Parathyroid adenoma (tissue), 2 donors: ENCODE measurements around the gene FASTKD2.

Source experiments
- H2AFZ ChIP-seq: fragments of 300-600 bp; sonication (generic); one replicate; pipeline ENCODE4 v1.7.0; 2017; ENCODE audit warnings: antibody characterized with exemption, mild to moderate bottlenecking
- H3K27ac ChIP-seq: fragments of 300-600 bp; sonication (generic); one replicate; pipeline ENCODE4 v1.7.0; 2017
- H3K27me3 ChIP-seq: fragments of 300-600 bp; sonication (generic); one replicate; pipeline ENCODE4 v1.7.0; 2017; ENCODE audit warnings: low read length; ENCODE audit not compliant: control insufficient read depth, insufficient read depth
- H3K36me3 ChIP-seq: fragments of 300-600 bp; sonication (generic); one replicate; pipeline ENCODE4 v1.7.0; 2017; ENCODE audit warnings: low read length; ENCODE audit not compliant: control insufficient read depth, insufficient read depth
- H3K4me1 ChIP-seq: fragments of 300-600 bp; sonication (generic); one replicate; pipeline ENCODE4 v1.7.0; 2017; ENCODE audit warnings: control low read depth
- H3K4me2 ChIP-seq: fragments of 300-600 bp; sonication (generic); one replicate; pipeline ENCODE4 v1.7.0; 2017; ENCODE audit warnings: low read length
- H3K4me3 ChIP-seq: fragments of 300-600 bp; sonication (generic); one replicate; pipeline ENCODE4 v1.7.0; 2017; ENCODE audit warnings: low read depth, low read length
- H3K79me2 ChIP-seq: fragments of 300-600 bp; sonication (generic); one replicate; pipeline ENCODE4 v1.7.0; 2017; ENCODE audit warnings: control low read depth
- H3K9ac ChIP-seq: fragments of 300-600 bp; sonication (generic); one replicate; pipeline ENCODE4 v1.7.0; 2017; ENCODE audit warnings: mild to moderate bottlenecking
- H3K9me3 ChIP-seq: fragments of 300-600 bp; sonication (generic); one replicate; pipeline ENCODE4 v1.7.0; 2017; ENCODE audit warnings: low read length; ENCODE audit not compliant: control insufficient read depth
- CTCF ChIP-seq: fragments of 300-600 bp; sonication (generic); IDR thresholded peaks from one replicate; pipeline ENCODE4 v1.7.0; 2017; ENCODE audit warnings: antibody characterized with exemption, mild to moderate bottlenecking
- donor health status: primary hyperparathyroidism.

Gene FASTKD2

GRCh38 chr2:206723288-206723687, 42.1 kb upstream of the FASTKD2 start:
- H3K4me2 ChIP-seq: no peak overlapping the region
- H3K4me3 ChIP-seq: no peak overlapping the region
- no peaks in the 10 kb centered on the region for H3K9me3 ChIP-seq

DNA sequence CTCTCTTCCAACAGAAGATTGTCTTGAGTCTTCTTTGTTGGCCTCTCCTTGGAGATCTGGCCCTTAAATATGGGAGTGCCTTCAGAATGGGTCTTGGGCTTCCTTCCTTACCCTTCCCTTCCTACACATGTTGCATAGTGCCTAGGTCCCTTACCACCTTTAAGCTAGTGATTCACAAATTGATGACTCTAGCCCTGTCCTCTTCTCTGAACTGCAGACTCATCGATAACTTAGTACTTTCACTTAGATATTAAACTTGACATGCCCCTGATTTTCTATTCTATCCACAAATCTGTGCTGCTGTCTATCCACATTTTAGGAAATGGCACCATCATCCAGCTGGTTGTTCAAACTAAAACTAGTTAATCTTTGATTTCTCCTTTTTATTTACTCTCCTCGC, 38.1 kb upstream of the FASTKD2 start:
- Histone ChIP-seq H2AFZ (no peak overlapping the region), H3K9me3 (no peaks in the 10 kb centered on the region), H3K9ac (no peak overlapping the region), H3K79me2 (no peaks in the 10 kb centered on the region), H3K27ac (no peak overlapping the region), H3K4me2 (no peak overlapping the region), H3K36me3 (no peaks in the 10 kb centered on the region), H3K4me3 (no peak overlapping the region), H3K4me1 (peaks cover 9% of the 10 kb centered on the region), H3K27me3 (no peaks in the 10 kb centered on the region)
- TF ChIP-seq CTCF: no peak

More at GRCh38 chr2:206723288-206723687, 42.1 kb upstream of the FASTKD2 start:
- Histone ChIP-seq H3K27me3 (no peaks in the 10 kb centered on the region), H3K9ac (no peak overlapping the region), H3K4me1 (peaks cover 9% of the 10 kb centered on the region), H3K79me2 (no peaks in the 10 kb centered on the region), H3K27ac (no peak overlapping the region), H2AFZ (peak overlapping the region; percentile 54), H3K36me3 (no peaks in the 10 kb centered on the region)
- no peak for TF ChIP-seq CTCF

DNA sequence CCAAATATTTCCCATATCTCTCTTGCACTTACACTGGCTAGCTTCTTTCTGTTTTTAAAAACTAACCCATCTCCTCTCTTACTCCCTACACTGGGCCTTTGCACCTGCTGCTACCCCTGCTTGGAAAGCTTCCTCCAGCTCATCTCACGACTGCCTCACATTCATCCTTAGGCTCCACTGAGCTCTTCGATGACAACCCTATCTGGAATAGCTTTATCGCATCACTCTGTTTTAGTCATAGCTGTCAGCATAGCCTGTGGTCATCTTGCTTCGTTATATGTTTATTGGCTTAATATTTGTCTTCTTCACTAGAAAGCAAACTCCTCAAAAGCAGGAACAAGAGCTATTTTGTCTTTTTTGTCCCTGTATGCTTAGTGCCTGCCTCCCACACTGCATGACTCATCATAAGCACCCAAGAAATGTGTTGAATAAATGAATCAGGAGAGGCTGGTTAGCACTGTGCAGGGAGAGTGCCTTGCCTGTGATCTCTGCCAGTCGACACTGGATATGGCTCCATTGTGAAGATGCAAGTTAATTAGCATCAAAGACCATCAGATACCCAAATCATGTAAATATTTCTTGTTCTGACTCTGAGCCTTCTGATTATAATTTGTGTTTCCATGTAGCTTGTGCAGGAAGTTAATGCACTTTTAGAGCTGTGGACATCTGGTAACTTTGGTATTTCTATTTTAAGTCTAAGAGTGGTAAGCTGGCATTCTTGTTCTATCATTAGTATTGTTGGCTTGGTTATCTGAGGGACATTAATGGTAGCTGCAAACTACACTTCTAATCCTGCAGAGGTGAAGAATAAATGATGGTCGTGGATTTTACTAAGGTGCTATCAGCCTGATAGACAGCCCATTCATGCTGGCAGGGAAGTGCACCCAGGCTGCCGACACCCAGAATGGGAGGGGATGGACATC, 36.9 kb upstream of the FASTKD2 start:
- H3K27me3 ChIP-seq: no peaks in the 10 kb centered on the region
- H3K9ac ChIP-seq: no peak overlapping the region
- no peaks in the 10 kb centered on the region for H3K79me2 ChIP-seq
- no peak overlapping the region for H3K4me3 ChIP-seq
- H3K36me3 ChIP-seq: no peaks in the 10 kb centered on the region
- no peak for TF ChIP-seq CTCF
- no peaks in the 10 kb centered on the region for H3K9me3 ChIP-seq
- peaks cover under 1% of the 10 kb centered on the region for H3K4me1 ChIP-seq
- no peak overlapping the region for H3K27ac ChIP-seq
- H3K4me2 ChIP-seq: no peak overlapping the region
- H2AFZ ChIP-seq: no peak overlapping the region

- Histone ChIP-seq H3K4me2 (no peak overlapping the region), H3K4me1 (no peaks in the 10 kb centered on the region), H3K36me3 (no peaks in the 10 kb centered on the region), H3K27me3 (no peaks in the 10 kb centered on the region), H3K79me2 (no peaks in the 10 kb centered on the region), H3K9me3 (no peaks in the 10 kb centered on the region), H3K9ac (no peak overlapping the region), H3K4me3 (no peak overlapping the region), H3K27ac (no peak overlapping the region), H2AFZ (no peak overlapping the region)
- no peak for TF ChIP-seq CTCF
Observed at GRCh38 chr2:206733341-206733740, 32.1 kb upstream of the FASTKD2 start.

DNA sequence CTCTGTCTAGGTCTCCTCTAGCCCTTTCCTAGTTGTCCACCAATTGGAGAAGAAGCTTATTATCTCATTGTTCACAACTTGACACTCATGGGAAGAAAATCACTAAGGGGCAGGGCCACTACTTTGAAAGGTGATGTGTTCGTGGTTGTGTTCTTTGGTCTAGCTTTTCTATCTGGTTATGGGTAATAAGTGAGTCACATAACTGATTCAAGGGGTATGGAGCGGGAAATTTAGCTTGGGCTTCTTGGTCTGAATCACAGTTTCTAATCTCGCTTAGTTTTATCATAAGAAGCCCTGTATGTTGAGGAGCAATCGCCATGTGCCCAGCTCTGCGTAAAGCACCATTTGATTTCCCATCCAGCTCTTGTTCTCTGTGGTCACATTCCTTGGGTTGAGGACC, 28.5 kb upstream of the FASTKD2 start:
- H3K9me3 ChIP-seq: no peaks in the 10 kb centered on the region
- no peak for TF ChIP-seq CTCF
- no peak overlapping the region for H3K9ac ChIP-seq

More for the DNA sequence above, 28.5 kb upstream of the FASTKD2 start:
- H3K27ac ChIP-seq: no peak overlapping the region
- H2AFZ ChIP-seq: no peak overlapping the region
- H3K27me3 ChIP-seq: no peaks in the 10 kb centered on the region
- H3K79me2 ChIP-seq: no peaks in the 10 kb centered on the region
- no peak overlapping the region for H3K4me3 ChIP-seq
- no peaks in the 10 kb centered on the region for H3K36me3 ChIP-seq
- H3K4me1 ChIP-seq: no peaks in the 10 kb centered on the region
- no peak overlapping the region for H3K4me2 ChIP-seq
